ENCODE measurements around the gene CPLX1. TPM values are rescaled to one million over a fixed set of nuclear protein-coding genes. Genes with fewer than 3 reads are reported as not detected.

The CPLX1 gene
- total RNA-seq, 6 experiments from 2014 or later, result 0.12 to 0.32 (median 0.20) TPM; not detected in 1

GRCh38 chr4:866068-866760 is 40.3 kb upstream of the CPLX1 start:
- no peak for DNase-seq
- Mint-ChIP-seq H3K36me3 (ENCODE audit: low read depth) (peaks cover 38% of the 10 kb centered on the region), H3K4me1 (ENCODE audit: low read depth) (no peaks in the 10 kb centered on the region), H3K27me3 (ENCODE audit: insufficient read depth) (no peaks in the 10 kb centered on the region; the same call in 1 of the 2 replicates), H3K9me3 (no peaks in the 10 kb centered on the region), H3K4me3 (no peak overlapping the region), H3K27ac (no peak overlapping the region)
- no peak for TF ChIP-seq CTCF (IDR thresholded peaks at IDR 0.05)

- H3K4me1 Mint-ChIP-seq (ENCODE audit: low read depth), result no peaks in the 10 kb centered on the region
- TF ChIP-seq CTCF (IDR thresholded peaks at IDR 0.05), result no peak
- H3K27ac Mint-ChIP-seq, result no peak overlapping the region
- H3K9me3 Mint-ChIP-seq, result no peaks in the 10 kb centered on the region
- DNase-seq, result no peak
- peaks cover 39% of the 10 kb centered on the region for H3K36me3 Mint-ChIP-seq (ENCODE audit: low read depth)
- H3K27me3 Mint-ChIP-seq (ENCODE audit: insufficient read depth), result no peaks in the 10 kb centered on the region; the same call in 1 of the 2 replicates
- no peak overlapping the region for H3K4me3 Mint-ChIP-seq
Measured at GRCh38 chr4:865572-865971, 39.6 kb upstream of the CPLX1 start.

- peaks cover 35% of the 10 kb centered on the region for H3K36me3 Mint-ChIP-seq (ENCODE audit: low read depth)
Measured at GRCh38 chr4:865121-865465, 39.2 kb upstream of the CPLX1 start.

GRCh38 chr4:864456-865120 is 38.7 kb upstream of the CPLX1 start:
- Mint-ChIP-seq H3K27me3 (ENCODE audit: insufficient read depth) (no peaks in the 10 kb centered on the region; the same call in 1 of the 2 replicates), H3K4me1 (ENCODE audit: low read depth) (no peaks in the 10 kb centered on the region), H3K4me3 (no peak overlapping the region), H3K27ac (no peak overlapping the region), H3K9me3 (no peaks in the 10 kb centered on the region), H3K36me3 (ENCODE audit: low read depth) (peaks cover 30% of the 10 kb centered on the region)
- DNase-seq, result no peak
- no peak for TF ChIP-seq CTCF (IDR thresholded peaks at IDR 0.05)

More at GRCh38 chr4:865121-865465, 39.2 kb upstream of the CPLX1 start:
- no peak for DNase-seq
- no peak overlapping the region for H3K4me3 Mint-ChIP-seq
- no peaks in the 10 kb centered on the region; the same call in 1 of the 2 replicates for H3K27me3 Mint-ChIP-seq (ENCODE audit: insufficient read depth)
- H3K27ac Mint-ChIP-seq, result no peak overlapping the region
- no peak for TF ChIP-seq CTCF (IDR thresholded peaks at IDR 0.05)
- no peaks in the 10 kb centered on the region for H3K4me1 Mint-ChIP-seq (ENCODE audit: low read depth)
- no peaks in the 10 kb centered on the region for H3K9me3 Mint-ChIP-seq

GRCh38 chr4:860561-860960 is 34.6 kb upstream of the CPLX1 start:
- Mint-ChIP-seq H3K4me3 (no peak overlapping the region), H3K27ac (no peak overlapping the region), H3K9me3 (no peaks in the 10 kb centered on the region), H3K36me3 (ENCODE audit: low read depth) (peaks cover 48% of the 10 kb centered on the region), H3K27me3 (ENCODE audit: insufficient read depth) (no peaks in the 10 kb centered on the region), H3K4me1 (ENCODE audit: low read depth) (no peaks in the 10 kb centered on the region)
- no peak for DNase-seq
- no peak for TF ChIP-seq CTCF (IDR thresholded peaks at IDR 0.05)

All from HFFc6 (cell line).